K562 (cell line): ENCODE results near the gene DUS1L. TPM values are rescaled to one million over a fixed set of nuclear protein-coding genes. Genes with fewer than 3 reads are reported as not detected.

Experiments used
- ATF2 ChIP-seq: sonication (generic); formaldehyde crosslinking; IDR thresholded peaks from 2 replicates; pipeline ENCODE4 v1.8.1; 2022; ENCODE audit warnings: missing genetic modification reagents
- CBX3 ChIP-seq, 2 experiments: IDR thresholded peaks; 1 replicate in 1 of 2; 2 replicates in 1 of 2; pipeline ENCODE4 v1.6.1; 2012; ENCODE audit warnings: inconsistent platforms in 2 of 2, low read length in 2 of 2, borderline replicate concordance in 1 of 2, control low read depth in 1 of 2
- CSDE1 ChIP-seq, 2 experiments: fragments of 450-650 bp; IDR thresholded peaks; 2 replicates each; pipeline ENCODE4 v1.6.1; 2016; ENCODE audit warnings: mild to moderate bottlenecking in 1 of 2
- ESRRA ChIP-seq: fragments of 450-650 bp; IDR thresholded peaks from 2 replicates; pipeline ENCODE4 v1.6.1; 2014; ENCODE audit warnings: low read depth, mild to moderate bottlenecking, moderate library complexity, borderline replicate concordance
- EWSR1 ChIP-seq: fragments of 450-650 bp; IDR thresholded peaks from 2 replicates; pipeline ENCODE4 v1.6.1; 2018; ENCODE audit warnings: borderline replicate concordance, mild to moderate bottlenecking, low read depth, moderate library complexity; ENCODE audit not compliant: partially characterized antibody
- HMG20A ChIP-seq: fragments of 450-650 bp; formaldehyde crosslinking; conservative IDR thresholded peaks from 2 replicates; pipeline ENCODE4 v1.4.0; 2020; ENCODE audit warnings: mild to moderate bottlenecking, mixed read lengths
- MAFK ChIP-seq: IDR thresholded peaks from 2 replicates; pipeline ENCODE4 v1.6.1; 2011; ENCODE audit warnings: low read length, improper control_type of control experiment
- POLR2G ChIP-seq: fragments of 200-400 bp; formaldehyde crosslinking; IDR thresholded peaks from 2 replicates; pipeline ENCODE4 v1.6.1; 2017; ENCODE audit warnings: low read depth, mild to moderate bottlenecking, antibody characterized with exemption, low read length, moderate library complexity
- ZNF12 ChIP-seq: sonication (generic); formaldehyde crosslinking; IDR thresholded peaks from 2 replicates; pipeline ENCODE4 v1.4.0; 2020; ENCODE audit warnings: mild to moderate bottlenecking, missing genetic modification reagents
- ZNF134 ChIP-seq: fragments of 250-450 bp; sonication (Bioruptor Pico); conservative IDR thresholded peaks from 2 replicates; pipeline ENCODE4 v1.4.0; 2020
- polyA plus RNA-seq, 8 experiments: library from polyadenylated mRNA; depleted of rRNA in 4 of 8; stranded (reverse) in 5 of 8; unstranded in 3 of 8; fragments of >200 nt; fragmentation: Nextera tagmentation in 2 of 8; fragmentation: Illumina TruSeq in 1 of 8; extraction: Ambion mirVana in 2 of 8; extraction: Trizol in 1 of 8; gene quantifications; 2 replicates each; pipeline versions ENCODE4 v1.2.1 to v1.2.3, GENCODE V29; 2011 to 2014; ENCODE audit warnings: inconsistent platforms in 1 of 8, missing spikeins in 1 of 8
- total RNA-seq, 7 experiments: library from RNA; depleted of rRNA in 6 of 7; stranded (reverse); fragments of >200 nt in 6 of 7; fragmentation: Illumina TruSeq in 2 of 7; extraction: Trizol in 2 of 7; gene quantifications; 2 replicates each; pipeline versions ENCODE4 v1.2.1 to v1.2.3, GENCODE V29; 2011 to 2021; ENCODE audit warnings: low replicate concordance in 1 of 7

Gene DUS1L
- total and polyA plus RNA-seq, 9 of the 15 experiments (the other 6 are each of a cell fraction or from before 2014, with no cell fraction given), result 7.8 to 210 (median 83.9) TPM

DNA sequence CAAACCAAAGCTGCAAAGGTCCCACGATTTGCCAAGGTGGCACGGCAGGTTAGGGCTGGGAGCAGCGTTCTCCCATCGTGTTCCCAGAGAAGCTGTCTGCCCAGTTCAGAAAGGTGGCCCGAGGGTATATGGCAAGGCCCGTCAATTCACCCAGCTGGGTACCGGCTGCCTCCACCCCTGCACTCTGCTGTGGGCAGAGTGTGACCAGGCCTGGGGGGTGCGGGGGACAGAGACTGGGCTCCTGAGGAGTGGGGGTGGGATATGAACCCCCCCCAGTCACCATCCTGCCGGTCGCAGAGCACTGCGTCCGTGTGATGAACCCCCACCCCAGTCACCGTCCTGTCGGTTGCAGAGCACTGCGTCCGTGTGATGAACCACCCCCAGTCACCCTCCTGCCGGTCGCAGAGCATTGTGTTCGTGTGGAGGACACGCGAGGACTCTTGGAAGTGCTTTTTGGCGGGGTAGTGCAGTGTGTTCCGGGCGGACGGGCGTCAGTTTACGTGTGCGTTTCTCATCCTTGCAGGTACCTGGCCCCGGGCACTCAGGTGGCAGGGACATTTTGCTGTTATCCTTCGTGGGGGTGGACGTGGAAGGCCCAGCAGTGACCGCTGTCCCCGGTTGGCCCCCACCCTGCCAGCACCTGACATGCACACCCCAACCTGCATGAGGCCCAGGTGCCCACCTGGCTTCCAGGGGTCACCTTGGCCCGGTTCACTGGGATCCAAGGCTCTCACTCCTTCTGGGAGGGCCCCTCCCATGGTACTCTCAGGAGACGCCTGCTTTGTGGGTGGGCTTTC lies 35.1 kb upstream of the DUS1L start (continued):
- TF ChIP-seq ATF2 (CRISPR knock-in tag) (no peak), POLR2G (peak; percentile 66), EWSR1 (no peak), ZNF12 (no peak), CSDE1 (IDR thresholded peaks at IDR 0.05) (no peak), ESRRA (no peak), HMG20A (CRISPR knock-in tag) (no peak), CBX3 (IDR thresholded peaks at IDR 0.05; ENCODE audit: borderline replicate concordance in 1 of 2, low read length in 2 of 2) (no peak), MAFK (no peak), ZNF134 (no peak)
